Astrocyte of the spinal cord (primary cell): ENCODE results near the gene GRM3.

ENCODE experiments used
- DNase-seq: peaks from one replicate; pipeline ENCODE4 v3.0.0; 2011; ENCODE audit warnings: low read depth, low spot score
- H3K4me3 ChIP-seq: 2 replicates; pipeline ENCODE4 v1.5.1; 2011; ENCODE audit warnings: low read depth, mild to moderate bottlenecking, low read length, moderate library complexity
- CTCF ChIP-seq: IDR thresholded peaks from 2 replicates; pipeline ENCODE4 v1.5.1; 2012; ENCODE audit warnings: low read depth, mild to moderate bottlenecking, low read length, inconsistent platforms
- in situ Hi-C: cut with HindIII; loops from 2 replicates; pipeline ENCODE4 v1.10.0; 2017; ENCODE audit warnings: low sequenced_read_pairs

The GRM3 gene

GRCh38 chr7:86911659-86912058 is 267.9 kb downstream of the GRM3 start:
- no peak for DNase-seq
- no peak for TF ChIP-seq CTCF
- in situ Hi-C loops = no loop called here
- no peak overlapping the region for H3K4me3 ChIP-seq

GRCh38 chr7:86913709-86914108 is 270.0 kb downstream of the GRM3 start:
- in situ Hi-C loops = no loop called here
- no peak for TF ChIP-seq CTCF
- DNase-seq = peak; percentile 20
- no peak overlapping the region for H3K4me3 ChIP-seq
